Mesodermal cell (in vitro differentiated cells): ENCODE data around the gene ZNF587B.
"Not testable (repeated sequence)": the region's sequence is repeated elsewhere in the genome, so short reads cannot be mapped to it uniquely, and the experiment has no call there.

Experiments used
- H3K27ac ChIP-seq: 2 replicates; pipeline ENCODE4 v1.7.0; 2013; ENCODE audit warnings: mild to moderate bottlenecking, low read depth, low read length, moderate library complexity; ENCODE audit not compliant: severe bottlenecking
- H3K36me3 ChIP-seq: 2 replicates; pipeline ENCODE4 v1.7.1; 2013; ENCODE audit warnings: mild to moderate bottlenecking, low read length, moderate library complexity; ENCODE audit not compliant: control insufficient read depth, insufficient read depth
- H3K4me1 ChIP-seq: one replicate; pipeline ENCODE4 v1.7.1; 2013; ENCODE audit warnings: mild to moderate bottlenecking, low read length; ENCODE audit not compliant: insufficient read depth, control insufficient read depth, poor library complexity, severe bottlenecking
- H3K4me3 ChIP-seq: 2 replicates; pipeline ENCODE4 v1.7.0; 2013; ENCODE audit warnings: low read length, control low read depth, mild to moderate bottlenecking; ENCODE audit not compliant: insufficient read depth, poor library complexity, severe bottlenecking; ENCODE audit errors: extremely low read depth
- H3K9me3 ChIP-seq: 2 replicates; pipeline ENCODE4 v1.7.1; 2013; ENCODE audit warnings: mild to moderate bottlenecking, low read length, moderate library complexity; ENCODE audit not compliant: control insufficient read depth
- WGBS, 2 experiments: methylation state at CpG; one replicate each; pipeline ENCODE4 v1.1.5; 2013; ENCODE audit warnings: missing lambda C conversion rate in 2 of 2; ENCODE audit not compliant: insufficient coverage in 2 of 2; 5-methylcytosine and 5-hydroxymethylcytosine counted together

Gene ZNF587B

DNA sequence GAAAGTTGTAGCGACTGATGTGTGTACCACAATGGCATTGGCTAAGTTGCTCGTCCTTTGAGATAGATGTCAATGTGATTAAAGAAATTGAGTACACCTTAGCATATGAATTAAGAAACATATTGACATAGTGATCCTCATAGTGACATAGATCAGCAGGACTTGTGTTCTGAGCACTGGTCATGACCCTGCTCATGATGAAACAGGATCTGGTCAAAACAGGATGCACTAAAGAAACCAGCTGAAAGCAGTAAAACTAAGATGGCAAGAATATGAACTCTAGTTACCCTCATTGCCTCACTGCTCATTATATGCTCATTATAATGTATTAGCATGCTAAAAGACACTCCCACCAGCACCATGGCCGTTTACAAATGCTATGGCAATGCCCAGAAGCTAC is 17.1 kb downstream of the ZNF587B start:
- H3K36me3 ChIP-seq, result peaks cover 58% of the 10 kb centered on the region
- not testable (repeated sequence) for H3K4me1 ChIP-seq, H3K4me3 ChIP-seq, H3K9me3 ChIP-seq, H3K27ac ChIP-seq
- WGBS, 2 experiments, result 33% methylated on average over 1 of the region's 3 CpGs; no CpG with 5 or more reads in 1 of the 2 experiments

DNA sequence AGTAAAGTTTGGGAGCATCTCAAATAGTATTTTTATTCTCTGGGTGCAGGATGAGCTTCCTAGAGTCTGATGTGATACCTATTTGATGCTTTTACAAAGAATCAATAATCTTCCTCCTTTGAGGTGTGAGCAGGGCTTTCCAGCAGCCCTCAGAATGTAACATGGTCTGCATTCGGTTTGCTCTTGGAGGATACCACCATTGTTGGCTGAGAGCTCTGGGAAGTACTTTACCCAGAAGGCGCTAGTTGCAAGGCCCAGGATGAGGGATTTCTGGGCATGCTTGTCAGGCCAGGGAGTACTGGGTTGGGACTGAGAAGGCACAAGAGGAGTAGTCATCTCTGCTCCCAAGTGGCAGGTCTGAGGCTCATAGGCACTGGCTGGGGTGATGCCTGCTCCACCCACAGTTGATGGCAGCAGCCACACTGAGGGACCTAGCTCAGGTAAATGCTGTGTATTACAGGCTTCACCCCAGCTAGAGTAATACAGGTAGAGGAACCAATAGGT is 19.1 kb downstream of the ZNF587B start:
- Histone ChIP-seq H3K4me3 (peak overlapping the region; percentile 76), H3K27ac (peak overlapping the region; percentile 79), H3K36me3 (peaks cover 53% of the 10 kb centered on the region)
- 80% methylated on average over 1 of the region's 2 CpGs; no CpG with 5 or more reads in 1 of the 2 experiments for WGBS, 2 experiments
- H3K9me3 ChIP-seq, H3K4me1 ChIP-seq: not testable (repeated sequence)

- Histone ChIP-seq H3K27ac (peak within 1 kb of the TSS; percentile 79), H3K36me3 (peaks cover 51% of the 10 kb centered on the region)
Observed at GRCh38 chr19:57849666-57850473, 19.8 kb downstream of the ZNF587B start, which contains the start of gene ZNF587. TSS of gene ZNF587 (plus strand) at chr19:57849859. CDS start at chr19:57850039, 180 bp downstream.

GRCh38 chr19:57850553-57851017 is 20.5 kb downstream of the ZNF587B start:
- Histone ChIP-seq H3K4me1 (peaks cover 7% of the 10 kb centered on the region), H3K27ac (peak overlapping the region; percentile 79), H3K4me3 (peak overlapping the region; percentile 76), H3K9me3 (no peaks in the 10 kb centered on the region), H3K36me3 (peaks cover 51% of the 10 kb centered on the region)
- 34 to 38% methylated on average over 10 of the region's 11 CpGs for WGBS, 2 experiments

More at GRCh38 chr19:57849666-57850473, 19.8 kb downstream of the ZNF587B start, which contains the start of gene ZNF587:
- H3K9me3 ChIP-seq, H3K4me1 ChIP-seq: not testable (repeated sequence)
- peak within 1 kb of the TSS; percentile 76 for H3K4me3 ChIP-seq
- WGBS, 2 experiments, result 1% methylated on average over 25 to 34 of the region's 42 CpGs

- not testable (repeated sequence) for H3K4me1 ChIP-seq, H3K4me3 ChIP-seq, H3K27ac ChIP-seq, H3K9me3 ChIP-seq
- peaks cover 53% of the 10 kb centered on the region for H3K36me3 ChIP-seq
- 89 to 95% methylated on average over 3 of the region's 6 CpGs for WGBS, 2 experiments
Observed at GRCh38 chr19:57851812-57852603, 21.9 kb downstream of the ZNF587B start.

GRCh38 chr19:57854117-57854516 is 24.0 kb downstream of the ZNF587B start:
- WGBS, 2 experiments, result 100% methylated on average over 1 of the region's 2 CpGs; no CpG with 5 or more reads in 1 of the 2 experiments
- H3K36me3 ChIP-seq, result peaks cover 66% of the 10 kb centered on the region
- not testable (repeated sequence) for H3K27ac ChIP-seq

GRCh38 chr19:57862351-57862750 is 32.3 kb downstream of the ZNF587B start:
- not testable (repeated sequence) for H3K9me3 ChIP-seq, H3K27ac ChIP-seq, H3K4me1 ChIP-seq, H3K4me3 ChIP-seq
- H3K36me3 ChIP-seq, result peaks cover 85% of the 10 kb centered on the region
- WGBS, 2 experiments, result 93 to 100% methylated on average over 2 to 3 of the region's 3 CpGs

More at GRCh38 chr19:57854117-57854516, 24.0 kb downstream of the ZNF587B start:
- not testable (repeated sequence) for H3K9me3 ChIP-seq, H3K4me1 ChIP-seq, H3K4me3 ChIP-seq

- H3K9me3 ChIP-seq, result peaks cover 17% of the 10 kb centered on the region
- H3K36me3 ChIP-seq, result peaks cover 86% of the 10 kb centered on the region
- H3K27ac ChIP-seq, result no peak overlapping the region
- H3K4me3 ChIP-seq, result no peak overlapping the region
- H3K4me1 ChIP-seq, result no peaks in the 10 kb centered on the region
- WGBS, 2 experiments, result 84 to 95% methylated on average over 5 to 6 of the region's 7 CpGs
Observed at GRCh38 chr19:57867868-57868492, 37.9 kb downstream of the ZNF587B start.

DNA sequence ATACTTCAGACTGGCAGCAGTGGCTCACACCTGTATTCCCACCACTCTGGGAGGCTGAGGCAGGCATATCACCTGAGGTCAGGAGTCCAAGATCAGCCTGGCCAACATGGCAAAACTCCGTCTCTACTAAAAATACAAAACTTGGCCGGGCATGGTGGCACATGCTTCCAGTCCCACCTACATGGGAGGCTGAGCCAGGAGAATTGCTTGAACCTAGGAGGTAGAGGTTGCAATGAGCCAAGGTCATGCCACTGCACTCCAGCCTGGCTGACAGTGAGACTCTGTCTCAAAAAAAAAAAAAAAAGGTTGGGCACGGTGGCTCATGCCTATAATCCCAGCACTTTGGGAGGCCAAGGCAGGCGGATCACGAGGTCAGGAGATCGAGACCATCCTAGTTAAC is 39.6 kb downstream of the ZNF587B start:
- Histone ChIP-seq H3K36me3 (peaks cover 88% of the 10 kb centered on the region), H3K9me3 (peaks cover 29% of the 10 kb centered on the region)
- H3K27ac ChIP-seq, H3K4me1 ChIP-seq, H3K4me3 ChIP-seq: not testable (repeated sequence)
- WGBS, 2 experiments, result 80 to 100% methylated on average over 1 of the region's 6 CpGs

DNA sequence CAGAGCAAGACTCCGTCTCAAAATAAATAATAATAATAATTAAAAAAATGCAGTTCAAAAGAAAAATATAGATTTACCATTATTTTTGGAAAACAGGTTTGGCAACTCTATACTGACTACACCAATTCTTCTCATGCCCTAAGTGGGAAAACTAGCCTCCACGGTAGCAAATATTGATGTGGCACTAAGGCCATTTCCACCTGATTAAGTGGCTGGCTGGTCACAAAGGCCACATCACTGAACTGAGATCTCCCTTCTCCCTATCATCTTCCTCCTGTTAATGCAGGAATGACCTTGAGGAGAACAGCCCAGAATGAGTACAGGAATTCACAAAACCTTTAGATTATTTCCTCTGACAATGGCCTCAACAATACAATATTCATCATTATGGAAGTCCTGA is 40.1 kb downstream of the ZNF587B start:
- H3K9me3 ChIP-seq, result peaks cover 29% of the 10 kb centered on the region
- peaks cover 87% of the 10 kb centered on the region for H3K36me3 ChIP-seq
- WGBS, 2 experiments, result 100% methylated on average over 1 of the region's 2 CpGs
- no peak overlapping the region for H3K4me3 ChIP-seq
- H3K4me1 ChIP-seq, result no peaks in the 10 kb centered on the region
- no peak overlapping the region for H3K27ac ChIP-seq
